Lower lobe of right lung (tissue), 2 donors: ENCODE data around the gene GAREM1. TPM values are rescaled to one million over a fixed set of nuclear protein-coding genes. Genes with fewer than 3 reads are reported as not detected.

Experiments
- ATAC-seq, 2 donors: fragments of 200-7000 bp; cut with Tn5 transposase; one replicate each; pipeline ENCODE4 v1.9.1; 2020 to 2022; ENCODE audit warnings: mild to moderate bottlenecking in 2 of 2, moderate library complexity in 2 of 2
- DNase-seq: peaks from one replicate; pipeline ENCODE4 v3.0.0-alpha.2; 2020
- H3K27ac ChIP-seq: fragments of 200-600 bp; one replicate; pipeline ENCODE4 v1.8.0; 2022
- H3K27me3 ChIP-seq: fragments of 200-600 bp; one replicate; pipeline ENCODE4 v1.8.0; 2022; ENCODE audit warnings: low read depth
- H3K36me3 ChIP-seq: fragments of 200-600 bp; one replicate; pipeline ENCODE4 v1.8.0; 2022; ENCODE audit warnings: mild to moderate bottlenecking
- H3K4me1 ChIP-seq: fragments of 200-600 bp; one replicate; pipeline ENCODE4 v1.8.0; 2022
- H3K4me3 ChIP-seq: fragments of 200-600 bp; one replicate; pipeline ENCODE4 v1.8.0; 2022; ENCODE audit warnings: mild to moderate bottlenecking
- H3K9me3 ChIP-seq: fragments of 200-600 bp; one replicate; pipeline ENCODE4 v1.8.0; 2022
- CTCF ChIP-seq: fragments of 200-600 bp; IDR thresholded peaks from one replicate; pipeline ENCODE4 v1.8.0; 2022; ENCODE audit warnings: antibody characterized with exemption, mild to moderate bottlenecking
- intact Hi-C: fragments of 100-400 bp; cut with DNase I; formaldehyde crosslinking; loops from one replicate; pipeline ENCODE4 v1.11.0; 2022
- total RNA-seq: library from RNA; stranded (reverse); fragmentation: NEBNext Ultra II Directional; extraction: Animal tissue kit (Norgen Biotek cat#: 25700); gene quantifications from one replicate; pipeline ENCODE4 v1.2.1, GENCODE V29; 2021
- donor health status: DM: no; HTN: yes; CAD: no; lungs with severe emphysema.

Gene GAREM1
- total RNA-seq, 1 donor from 2014 or later: 10.3 TPM

GRCh38 chr18:32368991-32369390 is 101.7 kb downstream of the GAREM1 start:
- no peak for DNase-seq
- no peaks in the 10 kb centered on the region for H3K27me3 ChIP-seq
- no peak overlapping the region for H3K4me3 ChIP-seq
- H3K27ac ChIP-seq: no peak overlapping the region
- no peaks in the 10 kb centered on the region for H3K36me3 ChIP-seq
- no peak for TF ChIP-seq CTCF
- ATAC-seq: no peak
- H3K4me1 ChIP-seq: peaks cover 15% of the 10 kb centered on the region
- intact Hi-C loops: no loop called here
- no peaks in the 10 kb centered on the region for H3K9me3 ChIP-seq

GRCh38 chr18:32368170-32368569 is 102.5 kb downstream of the GAREM1 start:
- DNase-seq (no peak), ATAC-seq (peak in 1 of 2 donors; percentile 30)
- intact Hi-C loops: no loop called here
- Histone ChIP-seq H3K27ac (no peak overlapping the region), H3K4me1 (peaks cover 15% of the 10 kb centered on the region), H3K36me3 (no peaks in the 10 kb centered on the region), H3K9me3 (no peaks in the 10 kb centered on the region), H3K4me3 (no peak overlapping the region), H3K27me3 (no peaks in the 10 kb centered on the region)
- no peak for TF ChIP-seq CTCF

- no peaks in the 10 kb centered on the region for H3K27me3 ChIP-seq
- ATAC-seq (peak; percentile 63 to 67), DNase-seq (no peak)
- no peak overlapping the region for H3K4me3 ChIP-seq
- H3K36me3 ChIP-seq: no peaks in the 10 kb centered on the region
- intact Hi-C loops: no loop called here
- TF ChIP-seq CTCF: no peak
- H3K9me3 ChIP-seq: no peaks in the 10 kb centered on the region
- peaks cover 12% of the 10 kb centered on the region for H3K4me1 ChIP-seq
- no peak overlapping the region for H3K27ac ChIP-seq
Observed at GRCh38 chr18:32366586-32367538, 103.8 kb downstream of the GAREM1 start.

- Histone ChIP-seq H3K27ac (no peak overlapping the region), H3K27me3 (no peaks in the 10 kb centered on the region), H3K4me3 (no peak overlapping the region), H3K4me1 (peaks cover 9% of the 10 kb centered on the region), H3K36me3 (no peaks in the 10 kb centered on the region), H3K9me3 (no peaks in the 10 kb centered on the region)
- intact Hi-C loops: no loop called here
- no peak for DNase-seq
- ATAC-seq: no peak
- TF ChIP-seq CTCF: no peak
Observed at GRCh38 chr18:32362484-32362883, 108.2 kb downstream of the GAREM1 start.

- H3K4me3 ChIP-seq: no peak overlapping the region
- no peaks in the 10 kb centered on the region for H3K9me3 ChIP-seq
- no peak overlapping the region for H3K27ac ChIP-seq
- ATAC-seq: no peak
- TF ChIP-seq CTCF: no peak
- peaks cover 5% of the 10 kb centered on the region for H3K4me1 ChIP-seq
- no peaks in the 10 kb centered on the region for H3K36me3 ChIP-seq
- no peak for DNase-seq
- H3K27me3 ChIP-seq: no peaks in the 10 kb centered on the region
- intact Hi-C loops: no loop called here
Observed at GRCh38 chr18:32360682-32361345, 109.9 kb downstream of the GAREM1 start.
